ENCODE results near the gene ANKS1A.

The ANKS1A gene

GRCh38 chr6:35068644-35069043, 179.6 kb downstream of the ANKS1A start:
- no peak for DNase-seq
- Histone ChIP-seq H3K36me3 (replicated peaks) (peaks cover 2% of the 10 kb centered on the region), H3K27ac (no peak overlapping the region), H3K27me3 (replicated peaks) (no peaks in the 10 kb centered on the region), H3K4me3 (ENCODE audit: low read depth, low read length) (no peak overlapping the region)
- TF ChIP-seq, protein P1, sequence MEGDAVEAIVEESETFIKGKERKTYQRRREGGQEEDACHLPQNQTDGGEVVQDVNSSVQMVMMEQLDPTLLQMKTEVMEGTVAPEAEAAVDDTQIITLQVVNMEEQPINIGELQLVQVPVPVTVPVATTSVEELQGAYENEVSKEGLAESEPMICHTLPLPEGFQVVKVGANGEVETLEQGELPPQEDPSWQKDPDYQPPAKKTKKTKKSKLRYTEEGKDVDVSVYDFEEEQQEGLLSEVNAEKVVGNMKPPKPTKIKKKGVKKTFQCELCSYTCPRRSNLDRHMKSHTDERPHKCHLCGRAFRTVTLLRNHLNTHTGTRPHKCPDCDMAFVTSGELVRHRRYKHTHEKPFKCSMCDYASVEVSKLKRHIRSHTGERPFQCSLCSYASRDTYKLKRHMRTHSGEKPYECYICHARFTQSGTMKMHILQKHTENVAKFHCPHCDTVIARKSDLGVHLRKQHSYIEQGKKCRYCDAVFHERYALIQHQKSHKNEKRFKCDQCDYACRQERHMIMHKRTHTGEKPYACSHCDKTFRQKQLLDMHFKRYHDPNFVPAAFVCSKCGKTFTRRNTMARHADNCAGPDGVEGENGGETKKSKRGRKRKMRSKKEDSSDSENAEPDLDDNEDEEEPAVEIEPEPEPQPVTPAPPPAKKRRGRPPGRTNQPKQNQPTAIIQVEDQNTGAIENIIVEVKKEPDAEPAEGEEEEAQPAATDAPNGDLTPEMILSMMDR (IDR thresholded peaks at IDR 0.05; ENCODE audit: low read depth, low read length, missing control alignments): no peak
- in situ Hi-C loops (cut with HindIII; ENCODE audit: low pct_ligation_motif_present, low sequenced_read_pairs): no loop called here

DNA sequence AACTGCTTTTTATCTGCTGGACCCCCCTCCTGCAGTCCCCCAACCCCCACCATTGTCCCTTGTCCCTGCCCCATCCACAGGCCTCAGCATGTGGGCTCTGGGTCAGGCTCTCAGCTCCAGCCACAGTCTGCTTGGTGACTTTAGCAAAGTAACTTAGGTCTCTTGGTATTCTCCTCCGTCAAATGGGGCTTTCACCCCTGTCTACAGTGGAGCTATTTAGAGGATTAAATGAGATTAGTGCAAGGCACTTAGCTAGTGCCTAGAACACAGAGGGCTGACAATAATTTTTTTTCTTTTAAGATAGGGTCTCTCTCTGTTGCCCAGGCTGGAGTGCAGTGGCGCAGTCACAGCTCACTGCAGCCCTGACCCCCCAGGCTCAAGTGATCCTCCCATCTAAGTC, 180.2 kb downstream of the ANKS1A start:
- in situ Hi-C loops (cut with HindIII; ENCODE audit: low pct_ligation_motif_present, low sequenced_read_pairs): no loop called here
- Histone ChIP-seq H3K4me3 (ENCODE audit: low read depth, low read length) (no peak overlapping the region), H3K27me3 (replicated peaks) (no peaks in the 10 kb centered on the region), H3K27ac (no peak overlapping the region), H3K36me3 (replicated peaks) (peaks cover 2% of the 10 kb centered on the region)
- no peak for DNase-seq
- TF ChIP-seq, protein P1 (IDR thresholded peaks at IDR 0.05; ENCODE audit: low read depth, low read length, missing control alignments): no peak

DNA sequence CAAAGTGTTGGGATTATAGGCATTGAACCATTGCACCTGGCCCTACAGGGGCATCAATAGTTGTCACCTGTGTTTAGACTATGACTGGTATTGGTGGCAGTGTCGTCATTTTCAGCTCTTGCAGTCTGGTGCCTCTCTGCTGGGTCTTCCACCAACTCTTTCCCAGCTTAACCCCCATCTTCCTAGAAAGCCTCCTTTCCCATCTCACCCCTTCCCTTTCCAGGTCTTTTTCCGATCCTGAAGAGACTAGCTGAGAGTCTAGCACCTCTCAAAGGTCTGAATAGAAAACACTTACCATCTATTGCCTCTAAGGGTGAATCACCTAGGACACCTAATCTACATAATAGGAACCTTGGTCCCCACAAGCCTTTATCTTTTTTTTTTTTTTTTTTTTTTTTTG, 181.1 kb downstream of the ANKS1A start:
- in situ Hi-C loops (cut with HindIII; ENCODE audit: low pct_ligation_motif_present, low sequenced_read_pairs): no loop called here
- DNase-seq: no peak
- TF ChIP-seq, protein P1 (IDR thresholded peaks at IDR 0.05; ENCODE audit: low read depth, low read length, missing control alignments): no peak
- H3K27me3 ChIP-seq (replicated peaks): no peaks in the 10 kb centered on the region
- H3K36me3 ChIP-seq (replicated peaks): peaks cover 2% of the 10 kb centered on the region
- H3K27ac ChIP-seq: no peak overlapping the region
- H3K4me3 ChIP-seq (ENCODE audit: low read depth, low read length): no peak overlapping the region

DNA sequence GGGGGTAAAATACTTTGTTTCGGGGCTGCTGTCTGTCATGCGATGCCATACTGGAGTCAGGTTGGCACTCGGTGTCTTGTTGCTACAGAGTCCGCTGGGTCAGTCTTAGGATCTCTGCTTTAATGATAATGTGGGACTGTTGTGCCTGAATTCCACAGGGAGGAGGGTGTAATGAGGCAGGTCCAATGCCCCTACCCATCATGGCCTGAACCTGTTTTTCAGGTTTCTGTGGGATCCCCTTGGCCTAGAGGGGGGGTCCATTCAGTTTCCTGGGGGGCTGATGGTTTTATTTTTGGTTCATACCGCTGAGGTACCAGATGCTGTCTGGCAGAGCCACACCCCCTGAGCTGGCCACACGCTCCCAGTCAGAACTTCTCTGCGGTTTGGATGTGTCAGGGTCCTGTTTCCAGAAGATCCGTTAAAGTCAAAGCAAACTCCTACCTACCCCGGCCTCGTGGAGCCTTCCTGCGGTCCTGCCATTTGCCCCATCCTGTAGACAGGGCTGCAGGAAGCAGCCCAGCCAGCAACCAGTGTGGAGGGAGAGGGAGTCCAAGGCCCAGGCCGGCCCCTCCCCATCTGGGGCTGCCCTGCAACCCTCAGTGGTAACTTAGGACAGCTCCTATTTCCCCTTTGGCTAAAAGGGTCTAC, 182.4 kb downstream of the ANKS1A start:
- Histone ChIP-seq H3K4me3 (ENCODE audit: low read depth, low read length) (no peak overlapping the region), H3K27me3 (replicated peaks) (no peaks in the 10 kb centered on the region), H3K36me3 (replicated peaks) (no peaks in the 10 kb centered on the region), H3K27ac (no peak overlapping the region)
- DNase-seq: no peak
- in situ Hi-C loops (cut with HindIII; ENCODE audit: low pct_ligation_motif_present, low sequenced_read_pairs): no loop called here
- TF ChIP-seq, protein P1 (IDR thresholded peaks at IDR 0.05; ENCODE audit: low read depth, low read length, missing control alignments): no peak

GRCh38 chr6:35072051-35072697, 183.1 kb downstream of the ANKS1A start:
- no peak overlapping the region for H3K4me3 ChIP-seq (ENCODE audit: low read depth, low read length)

More at GRCh38 chr6:35072051-35072697, 183.1 kb downstream of the ANKS1A start:
- TF ChIP-seq, protein P1 (IDR thresholded peaks at IDR 0.05; ENCODE audit: low read depth, low read length, missing control alignments): no peak
- Histone ChIP-seq H3K36me3 (replicated peaks) (no peaks in the 10 kb centered on the region), H3K27me3 (replicated peaks) (no peaks in the 10 kb centered on the region), H3K27ac (no peak overlapping the region)
- no peak for DNase-seq
- in situ Hi-C loops (cut with HindIII; ENCODE audit: low pct_ligation_motif_present, low sequenced_read_pairs): no loop called here

All from brain microvascular endothelial cell (primary cell).